ENCODE measurements around the gene LSP1.

Gene LSP1

GRCh38 chr11:1864231-1864630 lies 11.3 kb downstream of the LSP1 start:
- Histone ChIP-seq H3K4me1 (no peaks in the 10 kb centered on the region), H3K4me3 (no peak overlapping the region)
- no peak for DNase-seq (ENCODE audit: low spot score in 2 of 2)

GRCh38 chr11:1864831-1865665 lies 12.2 kb downstream of the LSP1 start:
- in situ Hi-C loops (cut with MboI; ENCODE audit: low sequenced_read_pairs), result loop anchor here (25.0 kb wide), 1 partner anchor 297 kb away; the partner anchor contains the start of genes INS and TH
- no peak for DNase-seq (ENCODE audit: low spot score in 2 of 2)
- no peaks in the 10 kb centered on the region for H3K9me3 ChIP-seq
- H3K4me3 ChIP-seq, result no peak overlapping the region
- H3K4me1 ChIP-seq, result no peaks in the 10 kb centered on the region
- peaks cover 12% of the 10 kb centered on the region; the same call in 1 of the 2 replicates for H3K27me3 ChIP-seq (ENCODE audit: low read depth)
- no peaks in the 10 kb centered on the region for H3K36me3 ChIP-seq (replicated peaks)

More at GRCh38 chr11:1864231-1864630, 11.3 kb downstream of the LSP1 start:
- in situ Hi-C loops (cut with MboI; ENCODE audit: low sequenced_read_pairs), result loop anchor here (25.0 kb wide), 1 partner anchor 298 kb away; the partner anchor contains the start of genes INS and TH
- Histone ChIP-seq H3K9me3 (no peaks in the 10 kb centered on the region), H3K27me3 (ENCODE audit: low read depth) (peaks cover 5% of the 10 kb centered on the region; the same call in 1 of the 2 replicates), H3K36me3 (replicated peaks) (no peaks in the 10 kb centered on the region)

- in situ Hi-C loops (cut with MboI; ENCODE audit: low sequenced_read_pairs), result loop anchor here (25.0 kb wide), 1 partner anchor 296 kb away; the partner anchor contains the start of genes INS and TH
- Histone ChIP-seq H3K27me3 (ENCODE audit: low read depth) (peaks cover 24% of the 10 kb centered on the region; the same call in 1 of the 2 replicates), H3K9me3 (no peaks in the 10 kb centered on the region), H3K4me3 (no peak overlapping the region), H3K36me3 (replicated peaks) (no peaks in the 10 kb centered on the region), H3K4me1 (no peaks in the 10 kb centered on the region)
- DNase-seq (ENCODE audit: low spot score in 2 of 2), result no peak
Observed at GRCh38 chr11:1866226-1866625, 13.3 kb downstream of the LSP1 start.

GRCh38 chr11:1866776-1867175 lies 13.9 kb downstream of the LSP1 start:
- Histone ChIP-seq H3K27me3 (ENCODE audit: low read depth) (peaks cover 26% of the 10 kb centered on the region; the same call in 1 of the 2 replicates), H3K36me3 (replicated peaks) (no peaks in the 10 kb centered on the region), H3K4me1 (no peaks in the 10 kb centered on the region), H3K4me3 (no peak overlapping the region), H3K9me3 (no peaks in the 10 kb centered on the region)
- DNase-seq (ENCODE audit: low spot score in 2 of 2), result no peak
- in situ Hi-C loops (cut with MboI; ENCODE audit: low sequenced_read_pairs), result loop anchor here (25.0 kb wide), 1 partner anchor 296 kb away; the partner anchor contains the start of genes INS and TH

- H3K4me1 ChIP-seq, result no peaks in the 10 kb centered on the region
- H3K36me3 ChIP-seq (replicated peaks), result no peaks in the 10 kb centered on the region
- H3K9me3 ChIP-seq, result no peaks in the 10 kb centered on the region
- DNase-seq (ENCODE audit: low spot score in 2 of 2), result no peak
- peaks cover 26% of the 10 kb centered on the region; the same call in 1 of the 2 replicates for H3K27me3 ChIP-seq (ENCODE audit: low read depth)
- in situ Hi-C loops (cut with MboI; ENCODE audit: low sequenced_read_pairs), result loop anchor here (25.0 kb wide), 1 partner anchor 295 kb away; the partner anchor contains the start of genes INS and TH
- H3K4me3 ChIP-seq, result no peak overlapping the region
Observed at GRCh38 chr11:1867381-1867780, 14.5 kb downstream of the LSP1 start.

- Histone ChIP-seq H3K36me3 (replicated peaks) (no peaks in the 10 kb centered on the region), H3K4me1 (no peaks in the 10 kb centered on the region), H3K4me3 (no peak overlapping the region), H3K27me3 (ENCODE audit: low read depth) (peaks cover 26% of the 10 kb centered on the region; the same call in 1 of the 2 replicates), H3K9me3 (no peaks in the 10 kb centered on the region)
- in situ Hi-C loops (cut with MboI; ENCODE audit: low sequenced_read_pairs), result loop anchor here (25.0 kb wide), 1 partner anchor 294 kb away; the partner anchor contains the start of genes INS and TH
- DNase-seq (ENCODE audit: low spot score in 2 of 2), result no peak
Observed at GRCh38 chr11:1868056-1868635, 15.3 kb downstream of the LSP1 start.

- no peak overlapping the region for H3K4me3 ChIP-seq
- H3K9me3 ChIP-seq, result no peaks in the 10 kb centered on the region
- in situ Hi-C loops (cut with MboI; ENCODE audit: low sequenced_read_pairs), result loop anchor here (25.0 kb wide), 1 partner anchor 294 kb away; the partner anchor contains the start of genes INS and TH
- peaks cover 26% of the 10 kb centered on the region; the same call in 1 of the 2 replicates for H3K27me3 ChIP-seq (ENCODE audit: low read depth)
- H3K36me3 ChIP-seq (replicated peaks), result no peaks in the 10 kb centered on the region
- no peak for DNase-seq (ENCODE audit: low spot score in 2 of 2)
- no peaks in the 10 kb centered on the region for H3K4me1 ChIP-seq
Observed at GRCh38 chr11:1868636-1869291, 15.9 kb downstream of the LSP1 start.

GRCh38 chr11:1869427-1870325 lies 16.8 kb downstream of the LSP1 start:
- Histone ChIP-seq H3K4me3 (no peak overlapping the region), H3K36me3 (replicated peaks) (no peaks in the 10 kb centered on the region), H3K4me1 (no peaks in the 10 kb centered on the region), H3K9me3 (no peaks in the 10 kb centered on the region), H3K27me3 (ENCODE audit: low read depth) (peaks cover 26% of the 10 kb centered on the region; the same call in 1 of the 2 replicates)
- in situ Hi-C loops (cut with MboI; ENCODE audit: low sequenced_read_pairs), result loop anchor here (25.0 kb wide), 1 partner anchor 293 kb away; the partner anchor contains the start of genes INS and TH
- DNase-seq (ENCODE audit: low spot score in 2 of 2), result no peak

- Histone ChIP-seq H3K4me1 (no peaks in the 10 kb centered on the region), H3K27me3 (ENCODE audit: low read depth) (peaks cover 26% of the 10 kb centered on the region; the same call in 1 of the 2 replicates), H3K4me3 (no peak overlapping the region), H3K9me3 (no peaks in the 10 kb centered on the region), H3K36me3 (replicated peaks) (no peaks in the 10 kb centered on the region)
- DNase-seq (ENCODE audit: low spot score in 2 of 2), result no peak
- in situ Hi-C loops (cut with MboI; ENCODE audit: low sequenced_read_pairs), result loop anchor here (25.0 kb wide), 1 partner anchor 292 kb away; the partner anchor contains the start of genes INS and TH
Observed at GRCh38 chr11:1870326-1870696, 17.4 kb downstream of the LSP1 start.

GRCh38 chr11:1870721-1871466 lies 18.0 kb downstream of the LSP1 start:
- peaks cover 26% of the 10 kb centered on the region; the same call in 1 of the 2 replicates for H3K27me3 ChIP-seq (ENCODE audit: low read depth)
- H3K4me1 ChIP-seq, result no peaks in the 10 kb centered on the region
- no peak for DNase-seq (ENCODE audit: low spot score in 2 of 2)
- H3K4me3 ChIP-seq, result no peak overlapping the region
- H3K36me3 ChIP-seq (replicated peaks), result no peaks in the 10 kb centered on the region
- in situ Hi-C loops (cut with MboI; ENCODE audit: low sequenced_read_pairs), result loop anchor here (25.0 kb wide), 1 partner anchor 291 kb away; the partner anchor contains the start of genes INS and TH
- no peaks in the 10 kb centered on the region for H3K9me3 ChIP-seq

GRCh38 chr11:1871531-1871930 lies 18.6 kb downstream of the LSP1 start:
- Histone ChIP-seq H3K9me3 (no peaks in the 10 kb centered on the region), H3K27me3 (ENCODE audit: low read depth) (peaks cover 26% of the 10 kb centered on the region; the same call in 1 of the 2 replicates), H3K36me3 (replicated peaks) (no peaks in the 10 kb centered on the region), H3K4me1 (no peaks in the 10 kb centered on the region), H3K4me3 (no peak overlapping the region)
- DNase-seq (ENCODE audit: low spot score in 2 of 2), result no peak
- in situ Hi-C loops (cut with MboI; ENCODE audit: low sequenced_read_pairs), result loop anchor here (25.0 kb wide), 1 partner anchor 291 kb away; the partner anchor contains the start of genes INS and TH

All from HAP-1 (cell line).